H9 (cell line): ENCODE measurements around the gene IL3. TPM values are rescaled to one million over a fixed set of nuclear protein-coding genes. Genes with fewer than 3 reads are reported as not detected.

Experiments used
- DNase-seq: peaks from one replicate; pipeline ENCODE4 v3.0.0-alpha.2; 2017
- H2AFZ ChIP-seq: one replicate; pipeline ENCODE4 v1.6.1; 2013; ENCODE audit warnings: mild to moderate bottlenecking, low read length, control low read depth, moderate library complexity
- H2AK5ac ChIP-seq: 2 replicates; pipeline ENCODE4 v1.6.1; 2013; ENCODE audit warnings: low read length, control low read depth, mixed read lengths; ENCODE audit not compliant: insufficient read length
- H2BK120ac ChIP-seq: one replicate; pipeline ENCODE4 v1.6.1; 2013; ENCODE audit warnings: low read depth, mild to moderate bottlenecking, low read length, control low read depth, inconsistent platforms; ENCODE audit not compliant: poor library complexity, severe bottlenecking
- H2BK12ac ChIP-seq: 2 replicates; pipeline ENCODE4 v1.6.1; 2013; ENCODE audit warnings: low read length, control low read depth, mixed read lengths, low read depth; ENCODE audit not compliant: insufficient read length
- H2BK15ac ChIP-seq: 2 replicates; pipeline ENCODE4 v1.6.1; 2013; ENCODE audit warnings: low read depth, low read length, control low read depth
- H2BK20ac ChIP-seq: one replicate; pipeline ENCODE4 v1.6.1; 2013; ENCODE audit warnings: low read depth, mild to moderate bottlenecking, low read length, control low read depth, inconsistent platforms; ENCODE audit not compliant: poor library complexity, severe bottlenecking
- H2BK5ac ChIP-seq: 2 replicates; pipeline ENCODE4 v1.6.1; 2013; ENCODE audit warnings: low read length, control low read depth, mixed read lengths; ENCODE audit not compliant: insufficient read length
- H3K14ac ChIP-seq: 2 replicates; pipeline ENCODE4 v1.6.1; 2013; ENCODE audit warnings: low read length, control low read depth; ENCODE audit not compliant: insufficient read depth
- H3K18ac ChIP-seq: 2 replicates; pipeline ENCODE4 v1.6.1; 2013; ENCODE audit warnings: low read depth, mild to moderate bottlenecking, mixed read lengths, low read length, control low read depth; ENCODE audit not compliant: insufficient read length
- H3K23ac ChIP-seq: 2 replicates; pipeline ENCODE4 v1.6.1; 2013; ENCODE audit warnings: low read length, control low read depth, mixed read lengths, low read depth; ENCODE audit not compliant: insufficient read length
- H3K23me2 ChIP-seq: 2 replicates; pipeline ENCODE4 v1.6.1; 2013; ENCODE audit warnings: low read depth, mild to moderate bottlenecking, mixed read lengths, low read length, control low read depth; ENCODE audit not compliant: insufficient read length, poor library complexity, severe bottlenecking
- H3K27ac ChIP-seq: 2 replicates; pipeline ENCODE4 v1.5.1; 2013; ENCODE audit warnings: low read length, control low read depth, mixed read lengths, low read depth; ENCODE audit not compliant: insufficient read length
- H3K27me3 ChIP-seq: 2 replicates; pipeline ENCODE4 v1.6.1; 2013; ENCODE audit warnings: low read length, control low read depth, inconsistent platforms; ENCODE audit not compliant: insufficient read depth
- H3K4ac ChIP-seq: 2 replicates; pipeline ENCODE4 v1.6.1; 2013; ENCODE audit warnings: low read depth, mild to moderate bottlenecking, control low read depth, inconsistent platforms, low read length, moderate library complexity
- H3K4me1 ChIP-seq: 2 replicates; pipeline ENCODE4 v1.6.1; 2013; ENCODE audit warnings: low read length, control low read depth, inconsistent platforms; ENCODE audit not compliant: insufficient read depth
- H3K4me2 ChIP-seq: 2 replicates; pipeline ENCODE4 v1.6.1; 2013; ENCODE audit warnings: low read length, control low read depth, mixed read lengths; ENCODE audit not compliant: insufficient read length, insufficient read depth
- H3K56ac ChIP-seq: 2 replicates; pipeline ENCODE4 v1.6.1; 2013; ENCODE audit warnings: low read depth, mild to moderate bottlenecking, mixed read lengths, low read length, control low read depth; ENCODE audit not compliant: insufficient read length
- H3K79me1 ChIP-seq: 2 replicates; pipeline ENCODE4 v1.6.1; 2013; ENCODE audit warnings: low read depth, mild to moderate bottlenecking, moderate library complexity, low read length, control low read depth, inconsistent platforms; ENCODE audit not compliant: insufficient read depth, poor library complexity, severe bottlenecking
- H3K79me2 ChIP-seq: 2 replicates; pipeline ENCODE4 v1.6.1; 2013; ENCODE audit warnings: low read length, control low read depth, inconsistent platforms; ENCODE audit not compliant: insufficient read depth
- H3K9ac ChIP-seq: 2 replicates; pipeline ENCODE4 v1.6.1; 2013; ENCODE audit warnings: low read length, control low read depth, mixed read lengths; ENCODE audit not compliant: insufficient read length; ENCODE audit errors: extremely low read depth
- H3K9me3 ChIP-seq: one replicate; pipeline ENCODE4 v1.6.1; 2013; ENCODE audit warnings: low read depth, low read length, inconsistent platforms; ENCODE audit not compliant: control insufficient read depth
- H3T11ph ChIP-seq: one replicate; pipeline ENCODE4 v1.6.1; 2013; ENCODE audit warnings: mild to moderate bottlenecking, low read length, control low read depth, inconsistent platforms
- H4K20me1 ChIP-seq: one replicate; pipeline ENCODE4 v1.6.1; 2013; ENCODE audit not compliant: control insufficient read depth, insufficient read length, insufficient read depth
- H4K5ac ChIP-seq: 2 replicates; pipeline ENCODE4 v1.6.1; 2013; ENCODE audit warnings: low read depth, mild to moderate bottlenecking, mixed read lengths, low read length, control low read depth; ENCODE audit not compliant: insufficient read length
- H4K8ac ChIP-seq: replicated peaks from 2 replicates; pipeline ENCODE4 v1.6.1; 2013; ENCODE audit warnings: low read length, control low read depth, mixed read lengths, low read depth; ENCODE audit not compliant: insufficient read length
- H4K91ac ChIP-seq: 2 replicates; pipeline ENCODE4 v1.6.1; 2013; ENCODE audit warnings: low read depth, mild to moderate bottlenecking, moderate library complexity, mixed read lengths, low read length, control low read depth; ENCODE audit not compliant: insufficient read length
- H3K27ac Mint-ChIP-seq, 3 experiments: 2 replicates in 2 of 3; 3 replicates in 1 of 3; pipeline ENCODE4 v1.8.0; 2020 to 2021; ENCODE audit warnings: mixed read lengths in 3 of 3, mild to moderate bottlenecking in 1 of 3, moderate library complexity in 1 of 3
- H3K27me3 Mint-ChIP-seq: 2 replicates; pipeline ENCODE4 v1.8.0; 2021; ENCODE audit warnings: low read depth, mild to moderate bottlenecking, moderate library complexity, mixed read lengths
- H3K36me3 Mint-ChIP-seq, 3 experiments: 2 replicates in 2 of 3; 3 replicates in 1 of 3; pipeline ENCODE4 v1.8.0; 2020 to 2021; ENCODE audit warnings: low read depth in 3 of 3, mixed read lengths in 3 of 3; ENCODE audit not compliant: insufficient read depth in 1 of 3
- H3K4me1 Mint-ChIP-seq, 2 experiments: 2 replicates each; pipeline ENCODE4 v1.8.0; 2020; ENCODE audit warnings: mixed read lengths in 2 of 2
- H3K4me3 Mint-ChIP-seq, 2 experiments: 2 replicates in 1 of 2; 3 replicates in 1 of 2; pipeline ENCODE4 v1.8.0; 2020 to 2021; ENCODE audit warnings: mild to moderate bottlenecking in 2 of 2, mixed read lengths in 2 of 2, moderate library complexity in 1 of 2
- H3K9me3 Mint-ChIP-seq, 2 experiments: 2 replicates in 1 of 2; 3 replicates in 1 of 2; pipeline ENCODE4 v1.8.0; 2020; ENCODE audit warnings: mild to moderate bottlenecking in 2 of 2, mixed read lengths in 2 of 2, moderate library complexity in 1 of 2
- CTCF ChIP-seq: fragments of 200-600 bp; sonication (generic); conservative IDR thresholded peaks from 3 replicates; pipeline ENCODE4 v1.8.0; 2021; ENCODE audit warnings: antibody characterized with exemption, mild to moderate bottlenecking
- total RNA-seq: library from RNA; stranded (reverse); gene quantifications from 2 replicates; pipeline ENCODE4 v1.2.1, GENCODE V29; 2021

Gene IL3
- total RNA-seq, 1 experiment from 2014 or later: not detected

- H3K23me2 ChIP-seq: no peaks in the 10 kb centered on the region
- no peak overlapping the region for H2BK15ac ChIP-seq
- H2BK20ac ChIP-seq: no peak overlapping the region
- H3K56ac ChIP-seq: no peak overlapping the region
- H4K20me1 ChIP-seq: no peaks in the 10 kb centered on the region
- Mint-ChIP-seq H3K4me3 (no peak overlapping the region), H3K4me1 (no peaks in the 10 kb centered on the region), H3K36me3 (no peaks in the 10 kb centered on the region), H3K27ac (no peak overlapping the region), H3K27me3 (peaks cover 2% of the 10 kb centered on the region), H3K9me3 (no peaks in the 10 kb centered on the region; a peak in 1 of 5 replicates)
- no peak overlapping the region for H4K8ac ChIP-seq
- no peaks in the 10 kb centered on the region for H3K79me1 ChIP-seq
- no peak overlapping the region for H3K23ac ChIP-seq
- H3K9me3 ChIP-seq: no peaks in the 10 kb centered on the region
- no peak overlapping the region for H2BK120ac ChIP-seq
- no peak overlapping the region for H4K91ac ChIP-seq
- no peak overlapping the region for H3K14ac ChIP-seq
- no peak overlapping the region for H3T11ph ChIP-seq
- H4K5ac ChIP-seq: no peak overlapping the region
- no peaks in the 10 kb centered on the region for H3K4me1 ChIP-seq
- no peaks in the 10 kb centered on the region for H3K27me3 ChIP-seq
- H3K18ac ChIP-seq: no peak overlapping the region
- DNase-seq: no peak
- no peak overlapping the region for H3K27ac ChIP-seq
- H3K4me2 ChIP-seq: no peak overlapping the region
- H2BK5ac ChIP-seq: no peak overlapping the region
- no peak overlapping the region for H3K9ac ChIP-seq
- TF ChIP-seq CTCF: no peak
- no peak overlapping the region for H2AK5ac ChIP-seq
- no peak overlapping the region for H2AFZ ChIP-seq
- H2BK12ac ChIP-seq: no peak overlapping the region
- H3K79me2 ChIP-seq: no peaks in the 10 kb centered on the region
- H3K4ac ChIP-seq: no peak overlapping the region
Measured at GRCh38 chr5:132090107-132090506, 29.7 kb downstream of the IL3 start.
